A549 (cell line): Measurements from ENCODE around the gene SLC16A9. TPM values are rescaled to one million over a fixed set of nuclear protein-coding genes. Genes with fewer than 3 reads are reported as not detected.
A peak's percentile ranks its signal among the peaks of the same experiment; 100 is the strongest.
"Not testable (repeated sequence)": the region's sequence is repeated elsewhere in the genome, so short reads cannot be mapped to it uniquely, and the experiment has no call there.

Experiments used
- ATAC-seq, 2 experiments: fragments of 200-7000 bp in 1 of 2; fragments of >200 bp in 1 of 2; cut with Nextera tagmentation in 1 of 2; cut with Tn5 transposase in 1 of 2; 3 replicates each; pipeline versions ENCODE4 v1.8.0 to v1.9.1; 2018 to 2020; ENCODE audit warnings: mild to moderate bottlenecking in 1 of 2, moderate library complexity in 1 of 2
- CTCF ChIA-PET: fragments of 300-600 bp; sonication (Branson Sonifier 250); formaldehyde crosslinking; extraction: SDS; loops from one replicate; lab custom pipeline; 2021; ENCODE audit warnings: antibody characterized with exemption, inconsistent platforms; lab: Yijun Ruan, JAX
- POLR2A ChIA-PET: fragments of 350-600 bp; formaldehyde crosslinking; extraction: SDS; loops from one replicate; lab custom pipeline; 2021; ENCODE audit warnings: antibody characterized with exemption, inconsistent platforms; lab: Yijun Ruan, JAX
- DNase-seq, 2 experiments: peaks; one replicate each; pipeline versions ENCODE4 v3.0.0 to v3.0.0-alpha.2; 2011 to 2016; ENCODE audit warnings: low read depth in 1 of 2, low spot score in 1 of 2
- FAIRE-seq: peaks from 2 replicates; lab custom pipeline; 2011; peaks lifted over from hg19 to GRCh38; lab: Jason Lieb, UNC
- H3K27ac ChIP-seq, 2 experiments: fragments of >200 bp; sonication (Bioruptor Twin); formaldehyde crosslinking; 3 replicates each; pipeline ENCODE4 v1.5.1; 2016 to 2017
- H3K4me1 ChIP-seq: fragments of >200 bp; sonication (Bioruptor Twin); formaldehyde crosslinking; 3 replicates; pipeline ENCODE4 v1.6.1; 2016
- H3K4me2 ChIP-seq: fragments of >200 bp; sonication (Bioruptor Twin); formaldehyde crosslinking; 3 replicates; pipeline ENCODE4 v1.6.1; 2016
- H3K4me3 ChIP-seq: fragments of >200 bp; sonication (Bioruptor Twin); formaldehyde crosslinking; 3 replicates; pipeline ENCODE4 v1.5.1; 2016
- H3K9me3 ChIP-seq: fragments of >200 bp; sonication (Bioruptor Twin); formaldehyde crosslinking; 3 replicates; pipeline ENCODE4 v1.6.1; 2016
- CBX2 ChIP-seq: fragments of 200-600 bp; sonication (generic); IDR thresholded peaks from 2 replicates; pipeline ENCODE4 v1.6.1; 2016; ENCODE audit warnings: low read depth, mild to moderate bottlenecking, borderline replicate concordance
- CBX8 ChIP-seq: fragments of 200-600 bp; sonication (generic); IDR thresholded peaks from 2 replicates; pipeline ENCODE4 v1.6.1; 2016
- CHD2 ChIP-seq: fragments of 150-350 bp; IDR thresholded peaks from 2 replicates; pipeline ENCODE4 v1.6.1; 2014; ENCODE audit warnings: low read length; ENCODE audit not compliant: partially characterized antibody
- CHD4 ChIP-seq: fragments of 200-600 bp; sonication (generic); IDR thresholded peaks from 2 replicates; pipeline ENCODE4 v1.6.1; 2016; ENCODE audit warnings: antibody characterized with exemption, mild to moderate bottlenecking, borderline replicate concordance
- EHMT2 ChIP-seq: fragments of 200-600 bp; sonication (generic); IDR thresholded peaks from 2 replicates; pipeline ENCODE4 v1.6.1; 2016; ENCODE audit warnings: antibody characterized with exemption, low read depth, mild to moderate bottlenecking, moderate library complexity
- FOSB ChIP-seq: fragments of 250-450 bp; sonication (Bioruptor Pico); IDR thresholded peaks from 2 replicates; pipeline ENCODE4 v1.5.0; 2020; ENCODE audit warnings: mild to moderate bottlenecking, moderate library complexity
- HEYL ChIP-seq: fragments of 250-450 bp; sonication (Bioruptor Pico); IDR thresholded peaks from 2 replicates; pipeline ENCODE4 v1.8.0; 2021; ENCODE audit warnings: mild to moderate bottlenecking, moderate library complexity
- JUN ChIP-seq, 2 experiments: fragments of >200 bp; sonication (Bioruptor Twin); formaldehyde crosslinking; IDR thresholded peaks; 2 replicates in 1 of 2; 3 replicates in 1 of 2; pipeline ENCODE4 v1.6.1; 2016 to 2017
- JUNB ChIP-seq: fragments of >200 bp; sonication (Bioruptor Twin); formaldehyde crosslinking; IDR thresholded peaks from 2 replicates; pipeline ENCODE4 v1.6.1; 2016
- MAFK ChIP-seq: fragments of 450-650 bp; IDR thresholded peaks from 2 replicates; pipeline ENCODE4 v1.6.1; 2014; ENCODE audit not compliant: partially characterized antibody
- RAD21 ChIP-seq, 2 experiments: fragments of >200 bp in 1 of 2; sonication (Bioruptor Twin) in 1 of 2; formaldehyde crosslinking in 1 of 2; IDR thresholded peaks in 1 of 2; conservative IDR thresholded peaks in 1 of 2; 2 replicates in 1 of 2; 3 replicates in 1 of 2; pipeline ENCODE4 v1.6.1; 2012 to 2018; ENCODE audit warnings: inconsistent platforms in 1 of 2
- RARB ChIP-seq: fragments of 250-450 bp; sonication (Bioruptor Pico); IDR thresholded peaks from 2 replicates; pipeline ENCODE4 v1.8.0; 2021; ENCODE audit warnings: mild to moderate bottlenecking, moderate library complexity
- RCOR1 ChIP-seq: fragments of 150-350 bp; IDR thresholded peaks from 2 replicates; pipeline ENCODE4 v1.6.1; 2014; ENCODE audit warnings: antibody characterized with exemption, low read length, low read depth
- RNF2 ChIP-seq: fragments of 200-600 bp; sonication (generic); IDR thresholded peaks from 2 replicates; pipeline ENCODE4 v1.6.1; 2016; ENCODE audit warnings: low read depth, mild to moderate bottlenecking, antibody characterized with exemption, moderate library complexity, borderline replicate concordance
- SREBF2 ChIP-seq: fragments of 450-650 bp; IDR thresholded peaks from 2 replicates; pipeline ENCODE4 v1.6.1; 2014; ENCODE audit warnings: mild to moderate bottlenecking, moderate library complexity
- TP53 ChIP-seq: fragments of 250-450 bp; sonication (Bioruptor Pico); IDR thresholded peaks from 2 replicates; pipeline ENCODE4 v1.5.0; 2021; ENCODE audit warnings: mild to moderate bottlenecking, moderate library complexity
- WGBS: methylation state at CpG from one replicate; pipeline ENCODE4 v1.1.6; 2017; ENCODE audit errors: missing lambda C conversion rate; 5-methylcytosine and 5-hydroxymethylcytosine counted together
- polyA plus RNA-seq, 4 experiments: library from polyadenylated mRNA; depleted of rRNA in 3 of 4; stranded (reverse); fragments of >200 nt; fragmentation: RNase III in 1 of 4; extraction: RNeasy Plus Mini Kit Qiagen cat#74134 plus additional on column Dnase treatment in 1 of 4; gene quantifications; 2 replicates in 3 of 4; 3 replicates in 1 of 4; pipeline ENCODE4 v1.2.3, GENCODE V29; 2011 to 2017
- TF ChIP-seq, protein P1 (sequence below): fragments of 150-350 bp; IDR thresholded peaks from 2 replicates; pipeline ENCODE4 v1.6.1; 2014; ENCODE audit warnings: low read depth, mild to moderate bottlenecking, low read length
- TF ChIP-seq, protein P2 (sequence below): IDR thresholded peaks from 2 replicates; pipeline ENCODE4 v1.6.1; 2012
- TF ChIP-seq, protein P3 (sequence below): fragments of 250-450 bp; sonication (Bioruptor Pico); IDR thresholded peaks from 2 replicates; pipeline ENCODE4 v1.5.0; 2020; ENCODE audit warnings: low read depth, mild to moderate bottlenecking, moderate library complexity
- TF ChIP-seq, protein P4 (sequence below): fragments of >200 bp; sonication (Bioruptor Twin); formaldehyde crosslinking; IDR thresholded peaks from 3 replicates; pipeline ENCODE4 v1.6.1; 2016

SLC16A9 gene
- polyA plus RNA-seq, 2 of the 4 experiments (the other 2 are of a cell fraction): 0.04 to 0.49 TPM

DNA sequence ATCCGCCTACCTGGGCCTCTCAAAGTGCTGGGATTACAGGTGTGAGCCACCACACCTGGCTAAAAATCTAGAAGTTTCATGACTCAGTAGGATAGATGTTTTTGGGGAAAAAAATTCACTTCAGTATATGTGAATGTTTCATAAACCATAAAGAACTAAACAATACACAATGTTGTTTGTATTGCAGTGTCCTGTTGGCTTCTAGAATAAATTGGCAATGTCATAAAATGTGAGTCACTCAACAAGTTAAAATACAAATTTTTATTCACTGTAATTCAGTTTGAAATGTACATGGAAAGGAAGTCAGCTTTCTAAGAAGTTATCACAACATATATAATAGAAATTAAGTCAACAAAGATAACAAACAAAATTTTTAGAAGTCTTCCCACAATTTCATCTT is 27.1 kb upstream of the SLC16A9 start (continued):
- TF ChIP-seq CHD2: no peak

DNA sequence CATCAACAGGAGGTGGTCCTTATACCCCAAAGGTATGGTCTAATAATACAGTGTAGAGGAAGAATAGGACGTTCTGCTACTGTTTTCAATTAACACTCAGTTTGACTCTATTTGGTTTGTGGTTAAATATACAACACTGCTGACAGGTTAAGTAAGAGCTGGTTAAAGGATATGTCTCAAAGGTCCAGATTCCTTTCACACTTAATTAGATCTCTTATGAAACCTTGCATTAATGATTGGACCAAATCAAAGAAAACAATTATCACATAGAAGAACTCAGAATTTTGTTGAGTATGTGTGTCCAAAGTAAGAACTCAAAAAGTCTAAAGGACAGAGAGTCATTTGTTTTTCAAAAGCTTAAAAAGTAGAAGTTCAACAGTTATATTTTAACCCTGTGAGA is 25.6 kb upstream of the SLC16A9 start:
- DNase-seq (no peak), FAIRE-seq (peak; percentile 43), ATAC-seq (no peak)
- no peak overlapping the region for H3K4me2 ChIP-seq
- no peaks in the 10 kb centered on the region for H3K4me1 ChIP-seq
- POLR2A ChIA-PET: no interaction called here
- no peak overlapping the region for H3K4me3 ChIP-seq
- TF ChIP-seq, protein P1, sequence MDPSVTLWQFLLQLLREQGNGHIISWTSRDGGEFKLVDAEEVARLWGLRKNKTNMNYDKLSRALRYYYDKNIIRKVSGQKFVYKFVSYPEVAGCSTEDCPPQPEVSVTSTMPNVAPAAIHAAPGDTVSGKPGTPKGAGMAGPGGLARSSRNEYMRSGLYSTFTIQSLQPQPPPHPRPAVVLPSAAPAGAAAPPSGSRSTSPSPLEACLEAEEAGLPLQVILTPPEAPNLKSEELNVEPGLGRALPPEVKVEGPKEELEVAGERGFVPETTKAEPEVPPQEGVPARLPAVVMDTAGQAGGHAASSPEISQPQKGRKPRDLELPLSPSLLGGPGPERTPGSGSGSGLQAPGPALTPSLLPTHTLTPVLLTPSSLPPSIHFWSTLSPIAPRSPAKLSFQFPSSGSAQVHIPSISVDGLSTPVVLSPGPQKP: no peak
- TF ChIP-seq, protein P2, sequence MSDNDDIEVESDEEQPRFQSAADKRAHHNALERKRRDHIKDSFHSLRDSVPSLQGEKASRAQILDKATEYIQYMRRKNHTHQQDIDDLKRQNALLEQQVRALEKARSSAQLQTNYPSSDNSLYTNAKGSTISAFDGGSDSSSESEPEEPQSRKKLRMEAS: no peak
- TF ChIP-seq JUNB (no peak), RNF2 (no peak), RAD21 (conservative IDR thresholded peaks at IDR 0.05 in 1 of 2, IDR thresholded peaks at IDR 0.05 in 1 of 2) (no peak), EHMT2 (no peak)
- TF ChIP-seq, protein P3, sequence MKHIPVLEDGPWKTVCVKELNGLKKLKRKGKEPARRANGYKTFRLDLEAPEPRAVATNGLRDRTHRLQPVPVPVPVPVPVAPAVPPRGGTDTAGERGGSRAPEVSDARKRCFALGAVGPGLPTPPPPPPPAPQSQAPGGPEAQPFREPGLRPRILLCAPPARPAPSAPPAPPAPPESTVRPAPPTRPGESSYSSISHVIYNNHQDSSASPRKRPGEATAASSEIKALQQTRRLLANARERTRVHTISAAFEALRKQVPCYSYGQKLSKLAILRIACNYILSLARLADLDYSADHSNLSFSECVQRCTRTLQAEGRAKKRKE (CRISPR knock-in tag): no peak
- WGBS: 0% methylated on average over 1 of the region's 1 CpG
- CTCF ChIA-PET: interaction anchor here (0.7 kb wide), 1 partner anchor 65 kb away, joined by 4 read pairs; no protein-coding TSS in a partner anchor
- H3K27ac ChIP-seq: no peak overlapping the region
- no peaks in the 10 kb centered on the region for H3K9me3 ChIP-seq

DNA sequence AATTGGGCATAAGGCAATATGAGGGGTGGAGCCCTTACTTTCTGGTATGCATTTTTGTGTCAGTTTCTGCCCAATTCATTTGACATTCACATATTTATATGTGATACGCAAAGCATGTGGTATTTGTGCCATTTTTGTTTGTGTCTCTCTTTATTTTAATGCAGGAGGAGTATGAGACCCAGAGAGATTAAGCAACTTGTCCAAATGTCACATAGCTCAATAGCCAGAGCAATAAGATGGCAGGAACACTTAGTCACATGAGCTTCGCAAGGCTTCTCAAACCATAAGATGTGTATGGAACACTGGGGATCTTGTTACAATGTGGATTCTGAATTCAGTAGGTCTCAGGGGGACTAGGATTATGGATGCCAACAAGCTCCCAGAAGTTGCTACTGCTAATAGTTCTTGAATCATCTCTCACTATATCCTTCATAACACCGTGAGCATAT is 24.4 kb upstream of the SLC16A9 start:
- Histone ChIP-seq H3K4me3 (no peak overlapping the region), H3K27ac (no peak overlapping the region), H3K9me3 (no peaks in the 10 kb centered on the region), H3K4me1 (no peaks in the 10 kb centered on the region)
- POLR2A ChIA-PET: no interaction called here
- FAIRE-seq (no peak), ATAC-seq (no peak), DNase-seq (no peak)
- 25% methylated on average over 3 of the region's 3 CpGs for WGBS
- no peak for TF ChIP-seq JUN (IDR thresholded peaks at IDR 0.05)
- TF ChIP-seq FOSB (CRISPR knock-in tag): no peak
- no peak for TF ChIP-seq MAFK
- TF ChIP-seq SREBF2: no peak
- no peak for TF ChIP-seq TP53 (CRISPR knock-in tag)
- TF ChIP-seq CHD4: no peak
- no peak for TF ChIP-seq HEYL (CRISPR knock-in tag)
- TF ChIP-seq RARB: no peak
- no peak for TF ChIP-seq CBX8
- TF ChIP-seq, protein P4, sequence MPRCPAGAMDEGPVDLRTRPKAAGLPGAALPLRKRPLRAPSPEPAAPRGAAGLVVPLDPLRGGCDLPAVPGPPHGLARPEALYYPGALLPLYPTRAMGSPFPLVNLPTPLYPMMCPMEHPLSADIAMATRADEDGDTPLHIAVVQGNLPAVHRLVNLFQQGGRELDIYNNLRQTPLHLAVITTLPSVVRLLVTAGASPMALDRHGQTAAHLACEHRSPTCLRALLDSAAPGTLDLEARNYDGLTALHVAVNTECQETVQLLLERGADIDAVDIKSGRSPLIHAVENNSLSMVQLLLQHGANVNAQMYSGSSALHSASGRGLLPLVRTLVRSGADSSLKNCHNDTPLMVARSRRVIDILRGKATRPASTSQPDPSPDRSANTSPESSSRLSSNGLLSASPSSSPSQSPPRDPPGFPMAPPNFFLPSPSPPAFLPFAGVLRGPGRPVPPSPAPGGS: no peak
- TF ChIP-seq, protein P1: no peak
- TF ChIP-seq RCOR1: no peak
- no peak for TF ChIP-seq CBX2
- TF ChIP-seq, protein P3 (CRISPR knock-in tag): no peak
- TF ChIP-seq RAD21 (conservative IDR thresholded peaks at IDR 0.05 in 1 of 2, IDR thresholded peaks at IDR 0.05 in 1 of 2): no peak
- TF ChIP-seq, all 56 proteins: peak for 0
- H3K4me2 ChIP-seq: no peak overlapping the region
- CTCF ChIA-PET: no interaction called here

DNA sequence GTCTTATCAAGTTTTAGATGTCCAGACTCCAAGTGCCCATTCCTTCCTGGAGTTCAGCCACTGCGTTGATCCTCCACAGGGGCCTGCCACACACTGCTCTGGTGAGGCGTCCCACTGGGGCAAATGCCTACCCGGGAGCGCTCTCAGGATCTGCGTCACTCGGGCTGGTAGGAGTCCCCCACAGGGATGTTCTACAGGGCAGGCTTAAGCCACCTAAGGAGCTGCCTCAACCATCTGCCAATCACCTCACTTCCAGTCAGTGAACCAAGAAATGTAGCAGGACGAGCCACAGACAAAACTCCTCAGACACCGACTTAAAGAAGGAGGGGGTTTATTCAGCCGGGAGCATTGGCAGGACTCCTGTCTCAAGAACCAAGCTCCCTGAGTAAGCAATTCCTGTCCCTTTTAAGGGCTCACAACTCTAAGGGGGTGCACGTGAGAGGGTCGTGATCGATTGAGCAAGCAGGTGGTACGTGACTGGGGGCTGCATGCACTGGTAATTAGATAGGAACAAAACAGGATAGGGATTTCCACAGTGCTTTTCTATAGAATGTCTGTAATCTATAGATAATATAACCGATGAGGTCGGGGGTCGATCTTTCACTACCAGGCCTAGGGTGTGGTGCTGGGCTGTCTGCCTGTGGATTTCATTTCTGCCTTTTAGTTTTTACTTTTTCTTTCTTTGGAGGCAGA is 23.8 kb upstream of the SLC16A9 start:
- CTCF ChIA-PET, H3K9me3 ChIP-seq, FAIRE-seq, ATAC-seq, H3K4me3 ChIP-seq, H3K4me2 ChIP-seq, H3K27ac ChIP-seq, POLR2A ChIA-PET, DNase-seq, H3K4me1 ChIP-seq: not testable (repeated sequence)
- WGBS: 47% methylated on average over 15 of the region's 16 CpGs

DNA sequence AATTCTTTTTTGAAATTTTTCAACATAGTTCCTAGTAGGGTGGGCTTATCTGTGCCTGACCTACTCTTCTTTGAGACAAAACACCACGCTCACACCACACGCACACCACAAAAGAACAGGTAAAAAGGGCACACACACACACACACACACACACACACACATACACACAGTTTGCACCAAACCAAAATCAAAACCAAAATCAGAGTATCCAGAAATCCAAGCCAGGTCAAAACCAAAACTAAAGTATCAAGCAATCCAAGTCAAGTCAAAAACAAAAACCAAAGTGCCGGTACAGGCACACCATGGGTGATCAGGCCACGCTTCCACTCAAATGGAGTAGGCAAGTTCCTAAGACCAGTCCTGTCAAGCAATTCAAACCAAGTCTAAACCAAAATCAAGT is 23.2 kb upstream of the SLC16A9 start:
- DNase-seq, H3K4me3 ChIP-seq, FAIRE-seq, H3K4me1 ChIP-seq, H3K27ac ChIP-seq, CTCF ChIA-PET, POLR2A ChIA-PET, H3K9me3 ChIP-seq, ATAC-seq, H3K4me2 ChIP-seq: not testable (repeated sequence)
- 80% methylated on average over 4 of the region's 4 CpGs for WGBS
